SK-N-SH treated with all-trans-retinoic acid at 6 μM for 48 hours (cell line): ENCODE measurements around the gene PRMT5.
A peak's percentile ranks its signal among the peaks of the same experiment; 100 is the strongest.

Experiments
- ATAC-seq: fragments of 200-7000 bp; cut with Tn5 transposase; 3 replicates; pipeline ENCODE4 v1.9.1; 2020; ENCODE audit warnings: mild to moderate bottlenecking, moderate library complexity
- ARNTL ChIP-seq: fragments of 450-650 bp; formaldehyde crosslinking; IDR thresholded peaks from 2 replicates; pipeline ENCODE4 v1.5.0; 2020; ENCODE audit warnings: low read depth, mild to moderate bottlenecking, moderate library complexity, borderline replicate concordance
- BACH2 ChIP-seq: fragments of 250-450 bp; sonication (Bioruptor Pico); IDR thresholded peaks from 2 replicates; pipeline ENCODE4 v1.9.0; 2021; ENCODE audit warnings: mild to moderate bottlenecking, borderline replicate concordance
- CSDC2 ChIP-seq: fragments of 250-450 bp; sonication (Bioruptor Pico); IDR thresholded peaks from 2 replicates; pipeline ENCODE4 v1.5.0; 2020; ENCODE audit warnings: mild to moderate bottlenecking, moderate library complexity
- ESRRG ChIP-seq: fragments of 250-450 bp; sonication (Bioruptor Pico); IDR thresholded peaks from 2 replicates; pipeline ENCODE4 v1.6.1; 2021; ENCODE audit warnings: mild to moderate bottlenecking
- GLIS3 ChIP-seq: fragments of 250-450 bp; sonication (Bioruptor Pico); IDR thresholded peaks from 2 replicates; pipeline ENCODE4 v1.5.0; 2020; ENCODE audit warnings: mild to moderate bottlenecking, moderate library complexity
- ISL1 ChIP-seq: fragments of 250-450 bp; sonication (Bioruptor Pico); IDR thresholded peaks from 2 replicates; pipeline ENCODE4 v2.1.2; 2022; ENCODE audit warnings: mild to moderate bottlenecking, moderate library complexity
- OSR1 ChIP-seq: fragments of 250-450 bp; sonication (Bioruptor Pico); IDR thresholded peaks from 2 replicates; pipeline ENCODE4 v1.8.0; 2022; ENCODE audit warnings: moderate library complexity, mild to moderate bottlenecking, inconsistent platforms
- POU6F1 ChIP-seq: fragments of 250-450 bp; sonication (Bioruptor Pico); IDR thresholded peaks from 2 replicates; pipeline ENCODE4 v1.8.0; 2021; ENCODE audit warnings: low read depth, mild to moderate bottlenecking, moderate library complexity, borderline replicate concordance
- RARB ChIP-seq: fragments of 250-450 bp; sonication (Bioruptor Pico); IDR thresholded peaks from 2 replicates; pipeline ENCODE4 v1.8.0; 2021; ENCODE audit warnings: mild to moderate bottlenecking, moderate library complexity
- SNAI2 ChIP-seq: fragments of 250-450 bp; sonication (Bioruptor Pico); IDR thresholded peaks from 2 replicates; pipeline ENCODE4 v1.5.0; 2020; ENCODE audit warnings: mild to moderate bottlenecking, moderate library complexity
- TOX ChIP-seq: fragments of 250-450 bp; sonication (Bioruptor Pico); IDR thresholded peaks from 2 replicates; pipeline ENCODE4 v1.8.0; 2021; ENCODE audit warnings: mild to moderate bottlenecking, moderate library complexity, borderline replicate concordance
- TSHZ2 ChIP-seq: fragments of 250-450 bp; sonication (Bioruptor Pico); IDR thresholded peaks from 2 replicates; pipeline ENCODE4 v1.5.0; 2020; ENCODE audit warnings: mild to moderate bottlenecking, moderate library complexity
- ZC3H10 ChIP-seq: fragments of 250-450 bp; sonication (Bioruptor Pico); IDR thresholded peaks from 2 replicates; pipeline ENCODE4 v1.5.1; 2021; ENCODE audit warnings: mild to moderate bottlenecking, moderate library complexity
- ZFP3 ChIP-seq: fragments of 250-450 bp; sonication (Bioruptor Pico); IDR thresholded peaks from 2 replicates; pipeline ENCODE4 v1.5.0; 2020; ENCODE audit warnings: mild to moderate bottlenecking, moderate library complexity
- ZFP30 ChIP-seq: fragments of 450-650 bp; formaldehyde crosslinking; IDR thresholded peaks from 2 replicates; pipeline ENCODE4 v1.5.0; 2022; ENCODE audit warnings: mild to moderate bottlenecking, moderate library complexity
- ZNF565 ChIP-seq: fragments of 450-650 bp; formaldehyde crosslinking; conservative IDR thresholded peaks from 2 replicates; pipeline ENCODE4 v1.5.0; 2020; ENCODE audit warnings: low read depth, mild to moderate bottlenecking, moderate library complexity
- ZNF70 ChIP-seq: fragments of 450-650 bp; formaldehyde crosslinking; IDR thresholded peaks from 2 replicates; pipeline ENCODE4 v1.5.0; 2020; ENCODE audit warnings: mild to moderate bottlenecking, moderate library complexity
- ZNF8 ChIP-seq: fragments of 450-650 bp; formaldehyde crosslinking; IDR thresholded peaks from 2 replicates; pipeline ENCODE4 v1.5.0; 2020; ENCODE audit warnings: mild to moderate bottlenecking, moderate library complexity
- TF ChIP-seq, protein P1 (sequence below): fragments of 250-450 bp; sonication (Bioruptor Pico); IDR thresholded peaks from 2 replicates; pipeline ENCODE4 v1.8.0; 2020; ENCODE audit warnings: mild to moderate bottlenecking, moderate library complexity, borderline replicate concordance
- TF ChIP-seq, protein P2 (sequence below): fragments of 250-450 bp; sonication (Bioruptor Pico); IDR thresholded peaks from 2 replicates; pipeline ENCODE4 v1.5.1; 2020; ENCODE audit warnings: low read depth, mild to moderate bottlenecking, moderate library complexity
- TF ChIP-seq, protein P3 (sequence below): fragments of 250-450 bp; sonication (Bioruptor Pico); IDR thresholded peaks from 2 replicates; pipeline ENCODE4 v1.5.1; 2021; ENCODE audit warnings: mild to moderate bottlenecking, moderate library complexity

PRMT5 gene

DNA sequence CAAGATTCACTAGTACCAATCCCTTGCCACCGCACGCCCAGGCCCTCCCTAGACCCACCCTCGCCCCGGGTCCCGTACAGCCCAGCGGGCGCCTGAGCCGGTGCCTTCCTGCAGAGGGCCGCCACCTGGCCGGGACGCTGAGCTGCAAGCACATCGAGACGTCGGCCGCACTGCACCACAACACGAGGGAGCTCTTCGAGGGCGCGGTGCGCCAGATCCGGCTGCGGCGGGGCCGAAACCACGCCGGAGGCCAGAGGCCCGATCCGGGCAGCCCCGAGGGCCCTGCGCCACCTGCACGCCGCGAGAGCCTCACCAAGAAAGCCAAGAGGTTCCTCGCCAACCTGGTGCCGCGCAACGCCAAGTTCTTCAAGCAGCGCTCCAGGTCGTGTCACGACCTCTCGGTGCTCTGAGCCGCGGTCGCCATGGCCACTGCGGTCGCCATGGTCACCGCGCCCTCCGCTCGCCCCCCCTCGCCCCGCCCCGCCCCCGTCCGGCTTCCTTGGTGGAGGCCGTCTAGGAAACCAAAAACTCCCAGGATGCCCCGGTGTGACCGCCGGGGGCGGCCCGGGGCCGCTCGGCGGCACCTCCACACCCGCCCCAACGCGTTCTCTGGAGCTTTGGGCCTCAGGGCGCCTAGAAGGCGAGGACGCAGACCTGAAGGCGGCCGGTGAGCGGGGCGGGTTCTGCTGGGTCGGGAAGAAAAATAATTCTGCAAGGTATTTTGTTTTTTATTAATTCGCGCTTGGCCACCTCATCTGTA lies 42.5 kb downstream of the PRMT5 start:
- peak; percentile 76 for ATAC-seq
- TF ChIP-seq SNAI2 (0 out of 2 replicates have a peak, but pooled peaks have one; percentile 43), ZFP3 (CRISPR knock-in tag) (0 out of 2 replicates have a peak, but pooled peaks have one; percentile 49), ZNF70 (no peak)

GRCh38 chr14:22885975-22886374 lies 43.2 kb downstream of the PRMT5 start:
- ATAC-seq = no peak
- TF ChIP-seq, protein P1, sequence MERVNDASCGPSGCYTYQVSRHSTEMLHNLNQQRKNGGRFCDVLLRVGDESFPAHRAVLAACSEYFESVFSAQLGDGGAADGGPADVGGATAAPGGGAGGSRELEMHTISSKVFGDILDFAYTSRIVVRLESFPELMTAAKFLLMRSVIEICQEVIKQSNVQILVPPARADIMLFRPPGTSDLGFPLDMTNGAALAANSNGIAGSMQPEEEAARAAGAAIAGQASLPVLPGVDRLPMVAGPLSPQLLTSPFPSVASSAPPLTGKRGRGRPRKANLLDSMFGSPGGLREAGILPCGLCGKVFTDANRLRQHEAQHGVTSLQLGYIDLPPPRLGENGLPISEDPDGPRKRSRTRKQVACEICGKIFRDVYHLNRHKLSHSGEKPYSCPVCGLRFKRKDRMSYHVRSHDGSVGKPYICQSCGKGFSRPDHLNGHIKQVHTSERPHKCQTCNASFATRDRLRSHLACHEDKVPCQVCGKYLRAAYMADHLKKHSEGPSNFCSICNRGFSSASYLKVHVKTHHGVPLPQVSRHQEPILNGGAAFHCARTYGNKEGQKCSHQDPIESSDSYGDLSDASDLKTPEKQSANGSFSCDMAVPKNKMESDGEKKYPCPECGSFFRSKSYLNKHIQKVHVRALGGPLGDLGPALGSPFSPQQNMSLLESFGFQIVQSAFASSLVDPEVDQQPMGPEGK = no peak
- TF ChIP-seq ZNF70 (no peak), ARNTL (CRISPR knock-in tag) (no peak), ESRRG (CRISPR knock-in tag) (no peak), TSHZ2 (no peak), BACH2 (CRISPR knock-in tag) (no peak), ZNF565 (CRISPR knock-in tag) (no peak), ZNF8 (CRISPR knock-in tag) (no peak), TOX (no peak), ZFP30 (no peak), GLIS3 (CRISPR knock-in tag) (no peak), ZFP3 (CRISPR knock-in tag) (no peak)
- TF ChIP-seq, all 23 proteins: peak for 0

DNA sequence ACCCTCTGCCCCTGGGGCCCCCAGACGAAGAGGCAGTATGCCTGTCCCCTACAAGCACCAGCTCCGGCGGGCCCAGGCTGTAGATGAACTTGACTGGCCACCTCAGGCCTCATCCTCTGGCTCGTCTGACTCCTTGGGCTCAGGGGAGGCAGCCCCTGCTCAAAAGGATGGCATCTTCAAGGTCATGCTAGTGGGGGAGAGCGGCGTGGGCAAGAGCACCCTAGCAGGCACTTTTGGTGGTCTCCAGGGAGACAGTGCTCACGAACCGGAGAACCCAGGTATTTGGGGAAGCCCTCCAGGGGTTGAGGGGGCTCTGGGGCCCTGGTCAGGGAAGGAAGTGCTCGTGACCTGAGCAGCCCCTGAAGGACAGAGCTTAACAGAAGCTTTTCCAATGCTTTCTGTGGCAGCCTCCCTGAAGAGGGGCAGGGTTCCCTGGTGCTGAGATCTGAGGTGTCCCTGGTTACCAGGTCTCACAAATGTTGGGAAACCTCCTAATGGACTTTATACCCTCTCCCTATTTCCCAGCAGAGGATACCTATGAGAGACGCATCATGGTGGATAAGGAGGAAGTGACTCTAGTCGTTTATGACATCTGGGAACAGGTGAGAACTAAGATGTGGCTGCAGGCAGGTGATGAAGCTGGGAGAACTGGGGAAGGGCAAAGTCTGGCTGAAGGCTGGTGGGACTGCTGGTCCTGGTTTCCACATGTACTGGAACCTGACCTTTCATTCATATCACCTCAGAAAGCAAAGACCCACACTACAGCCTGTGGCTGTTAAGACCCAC lies 44.2 kb downstream of the PRMT5 start:
- no peak for TF ChIP-seq ESRRG (CRISPR knock-in tag)
- no peak for TF ChIP-seq TSHZ2
- TF ChIP-seq SNAI2 = no peak
- no peak for TF ChIP-seq RARB (CRISPR knock-in tag)
- no peak for TF ChIP-seq POU6F1
- no peak for TF ChIP-seq ZNF8 (CRISPR knock-in tag)
- no peak for TF ChIP-seq ZC3H10
- TF ChIP-seq ISL1 (CRISPR knock-in tag) = no peak
- TF ChIP-seq CSDC2 (CRISPR knock-in tag) = no peak
- TF ChIP-seq, protein P2, sequence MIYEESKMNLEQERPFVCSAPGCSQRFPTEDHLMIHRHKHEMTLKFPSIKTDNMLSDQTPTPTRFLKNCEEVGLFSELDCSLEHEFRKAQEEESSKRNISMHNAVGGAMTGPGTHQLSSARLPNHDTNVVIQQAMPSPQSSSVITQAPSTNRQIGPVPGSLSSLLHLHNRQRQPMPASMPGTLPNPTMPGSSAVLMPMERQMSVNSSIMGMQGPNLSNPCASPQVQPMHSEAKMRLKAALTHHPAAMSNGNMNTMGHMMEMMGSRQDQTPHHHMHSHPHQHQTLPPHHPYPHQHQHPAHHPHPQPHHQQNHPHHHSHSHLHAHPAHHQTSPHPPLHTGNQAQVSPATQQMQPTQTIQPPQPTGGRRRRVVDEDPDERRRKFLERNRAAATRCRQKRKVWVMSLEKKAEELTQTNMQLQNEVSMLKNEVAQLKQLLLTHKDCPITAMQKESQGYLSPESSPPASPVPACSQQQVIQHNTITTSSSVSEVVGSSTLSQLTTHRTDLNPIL (CRISPR knock-in tag) = no peak
- no peak for TF ChIP-seq OSR1 (CRISPR knock-in tag)
- no peak for TF ChIP-seq TOX
- TF ChIP-seq ZNF70 = no peak
- TF ChIP-seq, protein P1 = no peak
- TF ChIP-seq, protein P3, sequence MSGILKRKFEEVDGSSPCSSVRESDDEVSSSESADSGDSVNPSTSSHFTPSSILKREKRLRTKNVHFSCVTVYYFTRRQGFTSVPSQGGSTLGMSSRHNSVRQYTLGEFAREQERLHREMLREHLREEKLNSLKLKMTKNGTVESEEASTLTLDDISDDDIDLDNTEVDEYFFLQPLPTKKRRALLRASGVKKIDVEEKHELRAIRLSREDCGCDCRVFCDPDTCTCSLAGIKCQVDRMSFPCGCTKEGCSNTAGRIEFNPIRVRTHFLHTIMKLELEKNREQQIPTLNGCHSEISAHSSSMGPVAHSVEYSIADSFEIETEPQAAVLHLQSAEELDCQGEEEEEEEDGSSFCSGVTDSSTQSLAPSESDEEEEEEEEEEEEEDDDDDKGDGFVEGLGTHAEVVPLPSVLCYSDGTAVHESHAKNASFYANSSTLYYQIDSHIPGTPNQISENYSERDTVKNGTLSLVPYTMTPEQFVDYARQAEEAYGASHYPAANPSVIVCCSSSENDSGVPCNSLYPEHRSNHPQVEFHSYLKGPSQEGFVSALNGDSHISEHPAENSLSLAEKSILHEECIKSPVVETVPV (CRISPR knock-in tag) = no peak
- no peak for TF ChIP-seq BACH2 (CRISPR knock-in tag)
- no peak for ATAC-seq
